Immature natural killer cell (primary cell): ENCODE data around the gene DEFB114. TPM values are rescaled to one million over a fixed set of nuclear protein-coding genes. Genes with fewer than 3 reads are reported as not detected.

ENCODE experiments used
- DNase-seq, 3 donors: peaks; one replicate each; pipeline ENCODE4 v3.0.0; 2022; ENCODE audit warnings: mixed read lengths in 1 of 3
- H3K27ac Mint-ChIP-seq, 6 donors: one replicate each; pipeline ENCODE4 v1.8.0; 2020; ENCODE audit warnings: mixed read lengths in 6 of 6, mild to moderate bottlenecking in 5 of 6, inconsistent platforms in 4 of 6, moderate library complexity in 3 of 6
- H3K27me3 Mint-ChIP-seq, 3 donors: one replicate each; pipeline ENCODE4 v1.8.0; 2020 to 2021; ENCODE audit warnings: low read depth in 3 of 3, mild to moderate bottlenecking in 3 of 3, mixed read lengths in 3 of 3, moderate library complexity in 3 of 3, inconsistent platforms in 1 of 3
- H3K36me3 Mint-ChIP-seq, 3 donors: one replicate each; pipeline ENCODE4 v1.8.0; 2020; ENCODE audit warnings: mixed read lengths in 3 of 3, inconsistent platforms in 2 of 3, mild to moderate bottlenecking in 2 of 3
- H3K4me1 Mint-ChIP-seq, 2 donors: one replicate each; pipeline ENCODE4 v1.8.0; 2020; ENCODE audit warnings: inconsistent platforms in 2 of 2, mild to moderate bottlenecking in 2 of 2, mixed read lengths in 2 of 2, moderate library complexity in 1 of 2
- H3K4me3 Mint-ChIP-seq, 5 donors: one replicate each; pipeline ENCODE4 v1.8.0; 2020; ENCODE audit warnings: mild to moderate bottlenecking in 5 of 5, mixed read lengths in 5 of 5, inconsistent platforms in 3 of 5, moderate library complexity in 3 of 5
- H3K9me3 Mint-ChIP-seq, 6 donors: one replicate each; pipeline ENCODE4 v1.8.0; 2020; ENCODE audit warnings: mild to moderate bottlenecking in 6 of 6, mixed read lengths in 6 of 6, inconsistent platforms in 4 of 6, moderate library complexity in 3 of 6
- polyA plus RNA-seq, 3 donors: library from polyadenylated mRNA; unstranded; fragments of 300-500 nt; fragmentation: Illumina TruSeq; gene quantifications; one replicate each; pipeline ENCODE4 v1.2.3, GENCODE V29; 2021

The DEFB114 gene
- polyA plus RNA-seq, 3 donors from 2014 or later: not detected

DNA sequence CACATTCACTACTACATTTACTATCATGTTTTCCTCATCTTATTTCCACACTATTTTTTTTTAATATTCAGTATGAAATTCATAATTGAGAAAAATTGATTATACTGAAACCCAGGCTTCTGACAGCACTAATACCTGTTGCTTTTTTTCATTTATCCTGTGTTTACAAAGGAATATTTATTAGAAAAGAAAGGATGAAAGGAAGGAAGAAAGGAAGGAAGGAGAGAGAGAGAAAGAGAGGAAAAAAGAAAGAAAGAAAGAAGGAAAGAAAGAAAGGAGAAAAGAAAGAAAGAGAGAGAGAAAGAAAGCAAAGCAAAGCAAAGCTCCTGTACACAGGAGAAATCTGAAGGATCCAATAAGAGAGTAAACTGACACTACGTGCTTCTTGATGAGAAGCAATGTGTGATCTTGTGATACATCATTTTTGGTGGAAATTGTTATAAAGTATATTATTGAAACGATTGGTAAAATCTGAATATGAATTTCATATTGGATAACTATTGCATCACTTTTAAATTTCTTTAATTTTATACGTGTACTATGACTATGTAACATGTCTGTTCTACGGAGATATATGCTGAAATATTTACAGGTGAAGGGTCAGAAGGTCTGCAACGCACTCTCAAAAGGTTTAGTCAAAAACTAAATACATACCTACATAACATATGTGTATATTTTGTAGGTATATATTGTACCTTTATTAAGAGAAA, 43.9 kb downstream of the DEFB114 start:
- peaks cover 2 to 25% (median 16%) of the 10 kb centered on the region in 6 donors for H3K9me3 Mint-ChIP-seq
- H3K4me1 Mint-ChIP-seq: no peaks in the 10 kb centered on the region
- no peak overlapping the region for H3K27ac Mint-ChIP-seq
- H3K27me3 Mint-ChIP-seq: no peaks in the 10 kb centered on the region
- no peak for DNase-seq
- no peak overlapping the region for H3K4me3 Mint-ChIP-seq
- H3K36me3 Mint-ChIP-seq: no peaks in the 10 kb centered on the region

DNA sequence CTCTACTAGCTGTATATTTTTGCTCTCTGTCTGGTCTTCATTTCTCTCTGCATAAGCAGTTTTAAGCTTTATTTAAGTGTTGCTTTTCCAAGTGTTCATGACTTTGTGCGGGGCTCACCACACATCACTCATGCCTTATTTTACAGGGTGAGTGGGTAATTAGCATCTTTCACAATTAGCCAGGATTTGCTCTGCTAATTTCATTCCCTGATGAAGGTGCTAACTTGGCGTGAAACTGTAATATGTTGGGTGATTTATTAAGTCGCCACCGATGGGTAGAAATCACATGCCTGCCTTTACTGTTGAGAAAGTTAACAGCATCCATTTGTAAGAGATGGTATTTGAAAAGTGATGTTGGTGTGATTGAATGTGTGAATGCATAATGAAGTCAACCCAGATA, 44.7 kb downstream of the DEFB114 start:
- Mint-ChIP-seq H3K27me3 (no peaks in the 10 kb centered on the region), H3K4me3 (no peak overlapping the region), H3K36me3 (no peaks in the 10 kb centered on the region), H3K4me1 (no peaks in the 10 kb centered on the region), H3K9me3 (peaks cover 2 to 25% (median 14%) of the 10 kb centered on the region in 6 donors), H3K27ac (no peak overlapping the region)
- no peak for DNase-seq

DNA sequence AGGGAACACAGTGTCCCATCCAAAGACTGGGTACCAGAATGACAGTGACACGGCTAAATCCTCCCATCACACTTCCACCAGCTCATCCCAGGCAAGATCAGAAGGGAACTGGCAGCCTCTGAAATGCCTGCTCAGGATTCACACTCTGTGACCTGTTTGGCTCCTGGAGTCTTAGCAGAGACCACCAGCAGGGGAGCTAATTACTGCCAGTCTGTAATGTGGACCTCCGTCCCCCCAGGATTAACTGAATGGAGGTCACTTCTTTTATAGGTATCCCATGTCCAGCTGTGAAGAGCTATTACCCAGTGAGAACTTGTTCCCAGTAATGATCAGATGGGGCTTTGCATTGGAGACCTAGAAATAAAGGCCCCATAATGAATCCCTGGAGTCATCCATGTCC, 45.2 kb downstream of the DEFB114 start:
- Mint-ChIP-seq H3K27ac (no peak overlapping the region), H3K4me3 (no peak overlapping the region), H3K27me3 (no peaks in the 10 kb centered on the region), H3K36me3 (no peaks in the 10 kb centered on the region), H3K4me1 (no peaks in the 10 kb centered on the region), H3K9me3 (peaks cover 2 to 28% (median 14%) of the 10 kb centered on the region in 6 donors)
- DNase-seq: no peak

DNA sequence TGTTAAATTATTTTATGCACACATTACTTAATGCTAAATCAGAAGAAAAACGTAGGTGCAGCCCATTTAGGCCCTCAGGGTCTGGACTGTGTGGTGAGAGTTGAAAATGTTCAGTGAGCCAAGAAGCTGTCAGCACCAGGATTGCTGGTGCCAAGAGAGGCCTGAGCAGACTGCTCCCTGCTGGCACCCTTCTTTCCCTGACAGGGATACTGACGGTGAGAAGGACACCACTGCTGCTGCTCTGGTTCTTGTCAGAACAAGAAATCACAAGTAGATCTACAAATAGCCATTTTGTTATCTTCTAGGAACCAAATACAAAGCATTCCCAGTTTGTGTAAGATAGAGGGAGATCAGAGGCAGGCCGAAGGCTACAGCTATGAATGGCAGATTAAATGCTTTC, 48.9 kb downstream of the DEFB114 start:
- Mint-ChIP-seq H3K4me3 (no peak overlapping the region), H3K4me1 (no peaks in the 10 kb centered on the region), H3K36me3 (no peaks in the 10 kb centered on the region), H3K9me3 (peaks cover 4 to 38% (median 15%) of the 10 kb centered on the region in 6 donors), H3K27ac (no peak overlapping the region), H3K27me3 (no peaks in the 10 kb centered on the region)
- DNase-seq: no peak

DNA sequence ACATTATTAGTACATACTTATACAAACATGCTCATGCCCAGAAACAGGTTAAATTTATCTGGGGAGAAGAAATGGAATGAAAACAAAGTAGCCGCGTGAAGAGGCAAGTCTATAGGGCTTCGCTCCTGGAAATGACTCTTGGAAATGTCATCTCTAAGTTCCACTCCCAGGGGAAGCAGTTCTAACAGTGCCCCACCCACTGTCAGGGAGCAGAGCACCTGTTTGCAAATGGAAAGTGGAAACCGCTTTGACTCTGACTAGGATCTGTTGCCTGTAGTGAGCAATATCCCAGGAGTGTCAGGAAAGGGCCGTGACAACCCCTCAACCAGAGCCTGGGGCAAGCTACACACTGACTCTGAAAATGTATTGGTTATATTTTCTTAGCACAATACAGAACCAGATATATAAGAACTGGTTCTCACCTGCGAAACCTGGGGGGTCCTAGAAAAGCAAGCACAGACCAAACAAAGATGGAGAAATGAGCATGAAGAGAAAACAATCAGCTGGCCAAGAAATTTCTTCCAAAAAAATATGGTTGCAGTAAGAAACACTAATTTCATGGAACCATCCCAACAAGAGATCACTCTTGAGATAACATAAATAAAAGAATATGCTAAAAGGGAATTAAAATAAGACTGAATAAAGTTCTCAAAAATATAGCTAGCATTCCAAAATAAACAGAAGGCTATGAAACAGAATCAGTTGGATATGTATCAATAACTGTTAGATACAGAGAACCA, 50.2 kb downstream of the DEFB114 start:
- Mint-ChIP-seq H3K4me3 (no peak overlapping the region), H3K36me3 (no peaks in the 10 kb centered on the region), H3K27ac (no peak overlapping the region), H3K9me3 (peaks cover 3 to 38% (median 9%) of the 10 kb centered on the region in 6 donors), H3K27me3 (no peaks in the 10 kb centered on the region), H3K4me1 (no peaks in the 10 kb centered on the region)
- no peak for DNase-seq

DNA sequence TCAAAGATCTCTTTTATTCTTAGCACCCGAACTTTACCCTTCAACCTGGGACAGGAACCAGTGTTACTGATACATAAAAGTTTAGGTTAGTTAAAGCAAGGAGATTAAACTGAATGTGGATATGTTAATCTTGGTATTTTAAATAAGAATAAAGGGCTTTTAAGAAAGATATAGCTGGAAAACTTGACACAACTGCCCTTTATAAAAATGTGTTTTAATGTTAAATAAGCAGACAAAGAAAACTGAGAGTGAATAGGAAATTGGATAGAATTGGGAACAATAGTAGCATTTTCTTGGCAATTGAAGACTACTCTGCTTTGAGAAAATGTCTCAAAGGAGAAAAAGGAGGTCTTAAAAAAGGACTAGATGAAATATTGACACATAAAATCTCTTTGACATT, 51.8 kb downstream of the DEFB114 start:
- H3K27me3 Mint-ChIP-seq: no peaks in the 10 kb centered on the region
- no peak overlapping the region for H3K4me3 Mint-ChIP-seq
- DNase-seq: no peak
- H3K4me1 Mint-ChIP-seq: no peaks in the 10 kb centered on the region
- peaks cover 3 to 29% (median 7%) of the 10 kb centered on the region in 6 donors for H3K9me3 Mint-ChIP-seq
- no peaks in the 10 kb centered on the region for H3K36me3 Mint-ChIP-seq
- H3K27ac Mint-ChIP-seq: no peak overlapping the region

DNA sequence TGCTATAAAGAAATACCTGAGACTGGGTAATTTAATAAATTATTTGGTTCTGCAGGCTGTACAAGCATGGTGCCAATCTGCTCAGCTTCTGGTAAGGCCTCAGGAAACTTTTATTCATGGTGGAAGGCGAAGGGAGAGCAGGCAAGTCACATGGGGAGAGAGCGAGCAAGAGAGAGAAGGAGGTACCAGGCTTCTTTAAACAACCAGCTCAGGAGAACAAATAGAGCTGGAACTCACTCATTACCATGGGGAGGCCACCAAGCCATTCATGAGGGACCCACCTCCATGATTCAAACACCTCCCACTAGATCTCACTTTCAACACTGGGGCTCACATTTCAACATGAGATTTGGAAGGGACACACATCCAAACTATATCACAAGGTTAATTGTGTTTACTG, 52.7 kb downstream of the DEFB114 start:
- Mint-ChIP-seq H3K4me3 (no peak overlapping the region), H3K27me3 (peaks cover 0 to 4% (median 0%) of the 10 kb centered on the region in 3 donors), H3K4me1 (no peaks in the 10 kb centered on the region), H3K27ac (no peak overlapping the region), H3K36me3 (no peaks in the 10 kb centered on the region), H3K9me3 (peaks cover 2 to 24% (median 11%) of the 10 kb centered on the region in 6 donors)
- no peak for DNase-seq

Other genes with a start within 250 kb of the DEFB114 start
- not detected for gene CRISP3, start 219.8 kb downstream of the DEFB114 start, polyA plus RNA-seq
- not detected for gene PGK2, start 176.9 kb downstream of the DEFB114 start, polyA plus RNA-seq
- not detected for gene CRISP1, start 97.6 kb downstream of the DEFB114 start, polyA plus RNA-seq
- gene DEFB113, start 5.5 kb upstream of the DEFB114 start, polyA plus RNA-seq: not detected
- not detected for gene DEFB110, start 57.8 kb upstream of the DEFB114 start, polyA plus RNA-seq
- not detected for gene DEFB112, start 85.8 kb upstream of the DEFB114 start, polyA plus RNA-seq